Measurements from ENCODE around the gene MRGPRF. TPM values are rescaled to one million over a fixed set of nuclear protein-coding genes. Genes with fewer than 3 reads are reported as not detected.
A peak's percentile ranks its signal among the peaks of the same experiment; 100 is the strongest.

The MRGPRF gene
- polyA plus RNA-seq, 2 of the 4 experiments (the other 2 are of a cell fraction) = 0.04 TPM; not detected in 1

GRCh38 chr11:69009441-69010211 lies 3.4 kb downstream of the MRGPRF start:
- FAIRE-seq (no peak), ATAC-seq (peak; percentile 3 to 11; a peak in 3 of 6 replicates), DNase-seq (ENCODE audit: low read depth in 1 of 2, low spot score in 1 of 2) (peak in 1 of 2 experiments; percentile 31)
- TF ChIP-seq MAX (IDR thresholded peaks at IDR 0.05) = no peak
- TF ChIP-seq, protein P1, sequence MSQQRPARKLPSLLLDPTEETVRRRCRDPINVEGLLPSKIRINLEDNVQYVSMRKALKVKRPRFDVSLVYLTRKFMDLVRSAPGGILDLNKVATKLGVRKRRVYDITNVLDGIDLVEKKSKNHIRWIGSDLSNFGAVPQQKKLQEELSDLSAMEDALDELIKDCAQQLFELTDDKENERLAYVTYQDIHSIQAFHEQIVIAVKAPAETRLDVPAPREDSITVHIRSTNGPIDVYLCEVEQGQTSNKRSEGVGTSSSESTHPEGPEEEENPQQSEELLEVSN (IDR thresholded peaks at IDR 0.05; ENCODE audit: borderline replicate concordance, low read depth) = no peak
- TF ChIP-seq NFE2L2 (conservative IDR thresholded peaks at IDR 0.05; ENCODE audit: low read length) = no peak
- no peak for TF ChIP-seq NPAS2 (CRISPR knock-in tag; IDR thresholded peaks at IDR 0.05; ENCODE audit: borderline replicate concordance)
- no peak for TF ChIP-seq MAFK (IDR thresholded peaks at IDR 0.05; ENCODE audit: partially characterized antibody)
- no peak for TF ChIP-seq HEYL (CRISPR knock-in tag; IDR thresholded peaks at IDR 0.05)
- no peak for TF ChIP-seq ZNF302 (CRISPR knock-in tag; IDR thresholded peaks at IDR 0.05)
- no peak for TF ChIP-seq KDM5A (IDR thresholded peaks at IDR 0.05)
- TF ChIP-seq MYC (IDR thresholded peaks at IDR 0.05; ENCODE audit: borderline replicate concordance, low read length) = no peak
- no peak for TF ChIP-seq EHMT2 (IDR thresholded peaks at IDR 0.05; ENCODE audit: low read depth)
- TF ChIP-seq RNF2 (IDR thresholded peaks at IDR 0.05; ENCODE audit: borderline replicate concordance, low read depth) = no peak
- TF ChIP-seq HOXB5 (CRISPR knock-in tag; IDR thresholded peaks at IDR 0.05) = no peak
- TF ChIP-seq JUN (IDR thresholded peaks at IDR 0.05) = no peak
- TF ChIP-seq RFX5 (IDR thresholded peaks at IDR 0.05) = no peak
- no peak for TF ChIP-seq ESRRA (IDR thresholded peaks at IDR 0.05; ENCODE audit: borderline replicate concordance, low read length)
- no peak for TF ChIP-seq HDAC2 (IDR thresholded peaks at IDR 0.05)
- TF ChIP-seq RARB (CRISPR knock-in tag; IDR thresholded peaks at IDR 0.05) = no peak
- no peak for TF ChIP-seq GATA3 (IDR thresholded peaks at IDR 0.05; ENCODE audit: borderline replicate concordance)
- no peak for TF ChIP-seq CHD4 (IDR thresholded peaks at IDR 0.05; ENCODE audit: borderline replicate concordance)
- Histone ChIP-seq H3K4me1 (peaks cover 39% of the 10 kb centered on the region), H3K9me3 (no peaks in the 10 kb centered on the region), H3K4me3 (no peak overlapping the region), H3K4me2 (peak overlapping the region; percentile 69), H3K27ac (peak overlapping the region; percentile 69 to 89)
- CTCF ChIA-PET = interaction anchor here (1.6 to 3.1 kb wide), 2 partner anchors 9 to 35 kb away, joined by 6 to 16 read pairs; no protein-coding TSS in a partner anchor
- WGBS (ENCODE audit: missing lambda C conversion rate) = 88% methylated on average over 12 of the region's 16 CpGs
- POLR2A ChIA-PET = interaction anchor here (0.6 kb wide), 1 partner anchor 18 kb away, joined by 5 read pairs; no protein-coding TSS in a partner anchor

GRCh38 chr11:69008737-69009440 lies 4.2 kb downstream of the MRGPRF start:
- ATAC-seq = peak; percentile 77 to 92
- WGBS (ENCODE audit: missing lambda C conversion rate) = 19% methylated on average over 12 of the region's 17 CpGs
- peak overlapping the region; percentile 69 for H3K4me2 ChIP-seq
- FAIRE-seq = no peak
- H3K27ac ChIP-seq = peak overlapping the region; percentile 69 to 89
- TF ChIP-seq FOSL2 (IDR thresholded peaks at IDR 0.05) (0 out of 2 replicates have a peak, but pooled peaks have one; percentile 29), FOSL2 (CRISPR knock-in tag; IDR thresholded peaks at IDR 0.05) (peak; percentile 93), HOXA7 (CRISPR knock-in tag; IDR thresholded peaks at IDR 0.05) (no peak), HDAC2 (IDR thresholded peaks at IDR 0.05) (no peak), CBX2 (IDR thresholded peaks at IDR 0.05; ENCODE audit: borderline replicate concordance, low read depth) (no peak), EP300 (IDR thresholded peaks at IDR 0.05) (no peak), JUN (IDR thresholded peaks at IDR 0.05) (peak in 1 of 2 experiments; percentile 30; a peak in 1 of 5 replicates), FOSB (CRISPR knock-in tag; IDR thresholded peaks at IDR 0.05) (no peak), HOXB5 (CRISPR knock-in tag; IDR thresholded peaks at IDR 0.05) (0 out of 2 replicates have a peak, but pooled peaks have one; percentile 23), MAX (IDR thresholded peaks at IDR 0.05) (peak; percentile 79; the same call in 1 of the 2 replicates), FOXS1 (CRISPR knock-in tag; IDR thresholded peaks at IDR 0.05) (no peak), MYC (IDR thresholded peaks at IDR 0.05; ENCODE audit: borderline replicate concordance, low read length) (no peak), POLR2A (IDR thresholded peaks at IDR 0.05; ENCODE audit: low read length) (peak; percentile 36), POLR2AphosphoS2 (conservative IDR thresholded peaks at IDR 0.05; ENCODE audit: low read length) (no peak), PHF8 (IDR thresholded peaks at IDR 0.05; ENCODE audit: borderline replicate concordance, low read depth) (no peak), RARB (CRISPR knock-in tag; IDR thresholded peaks at IDR 0.05) (no peak)
- TF ChIP-seq, protein P2, sequence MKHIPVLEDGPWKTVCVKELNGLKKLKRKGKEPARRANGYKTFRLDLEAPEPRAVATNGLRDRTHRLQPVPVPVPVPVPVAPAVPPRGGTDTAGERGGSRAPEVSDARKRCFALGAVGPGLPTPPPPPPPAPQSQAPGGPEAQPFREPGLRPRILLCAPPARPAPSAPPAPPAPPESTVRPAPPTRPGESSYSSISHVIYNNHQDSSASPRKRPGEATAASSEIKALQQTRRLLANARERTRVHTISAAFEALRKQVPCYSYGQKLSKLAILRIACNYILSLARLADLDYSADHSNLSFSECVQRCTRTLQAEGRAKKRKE (CRISPR knock-in tag; IDR thresholded peaks at IDR 0.05; ENCODE audit: low read depth) = no peak
- TF ChIP-seq, protein P3, sequence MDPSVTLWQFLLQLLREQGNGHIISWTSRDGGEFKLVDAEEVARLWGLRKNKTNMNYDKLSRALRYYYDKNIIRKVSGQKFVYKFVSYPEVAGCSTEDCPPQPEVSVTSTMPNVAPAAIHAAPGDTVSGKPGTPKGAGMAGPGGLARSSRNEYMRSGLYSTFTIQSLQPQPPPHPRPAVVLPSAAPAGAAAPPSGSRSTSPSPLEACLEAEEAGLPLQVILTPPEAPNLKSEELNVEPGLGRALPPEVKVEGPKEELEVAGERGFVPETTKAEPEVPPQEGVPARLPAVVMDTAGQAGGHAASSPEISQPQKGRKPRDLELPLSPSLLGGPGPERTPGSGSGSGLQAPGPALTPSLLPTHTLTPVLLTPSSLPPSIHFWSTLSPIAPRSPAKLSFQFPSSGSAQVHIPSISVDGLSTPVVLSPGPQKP (IDR thresholded peaks at IDR 0.05; ENCODE audit: low read depth, low read length) = no peak
- TF ChIP-seq, protein P1 (IDR thresholded peaks at IDR 0.05; ENCODE audit: borderline replicate concordance, low read depth) = peak; percentile 66; the same call in 1 of the 2 replicates
- H3K9me3 ChIP-seq = no peaks in the 10 kb centered on the region
- POLR2A ChIA-PET = interaction anchor here (0.6 to 1.1 kb wide), 2 partner anchors 19 to 62 kb away, joined by 3 to 5 read pairs; no protein-coding TSS in a partner anchor
- peaks cover 39% of the 10 kb centered on the region for H3K4me1 ChIP-seq
- CTCF ChIA-PET = interaction anchor here (1.2 to 3.1 kb wide), 3 partner anchors 8 to 81 kb away, joined by 3 to 16 read pairs (median 6); no protein-coding TSS in a partner anchor
- peak; percentile 89 to 96 for DNase-seq (ENCODE audit: low read depth in 1 of 2, low spot score in 1 of 2)
- no peak overlapping the region for H3K4me3 ChIP-seq
